Aorta (tissue), 5 donors: ENCODE measurements around the gene FAM9B. TPM values are rescaled to one million over a fixed set of nuclear protein-coding genes. Genes with fewer than 3 reads are reported as not detected.
A peak's percentile ranks its signal among the peaks of the same experiment; 100 is the strongest.
"Not testable (repeated sequence)": the region's sequence is repeated elsewhere in the genome, so short reads cannot be mapped to it uniquely, and the experiment has no call there.

Source experiments
- ATAC-seq: fragments of 200-7000 bp; cut with Tn5 transposase; one replicate; pipeline ENCODE4 v1.9.1; 2022; ENCODE audit warnings: moderate library complexity; ENCODE audit not compliant: low FRiP score
- DNase-seq, 2 donors: peaks; one replicate each; pipeline ENCODE4 v3.0.0-alpha.2; 2020
- H3K27ac ChIP-seq, 2 donors: one replicate each; pipeline ENCODE4 v1.5.1; 2013; ENCODE audit warnings: low read length in 2 of 2, mild to moderate bottlenecking in 2 of 2, moderate library complexity in 2 of 2, control low read depth in 1 of 2, inconsistent platforms in 1 of 2, low read depth in 1 of 2
- H3K27me3 ChIP-seq, 2 donors: one replicate each; pipeline ENCODE4 v1.6.1; 2013; ENCODE audit warnings: control low read depth in 1 of 2, low read length in 1 of 2, mild to moderate bottlenecking in 1 of 2, moderate library complexity in 1 of 2; ENCODE audit not compliant: insufficient read depth in 2 of 2, control insufficient read depth in 1 of 2
- H3K36me3 ChIP-seq, 2 donors: one replicate each; pipeline ENCODE4 v1.6.1; 2013; ENCODE audit warnings: control low read depth in 1 of 2, low read length in 1 of 2, mild to moderate bottlenecking in 1 of 2; ENCODE audit not compliant: insufficient read depth in 2 of 2, control insufficient read depth in 1 of 2
- H3K4me1 ChIP-seq, 2 donors: one replicate each; pipeline ENCODE4 v1.6.1; 2013; ENCODE audit warnings: low read length in 2 of 2, control low read depth in 1 of 2, mild to moderate bottlenecking in 1 of 2, moderate library complexity in 1 of 2; ENCODE audit not compliant: insufficient read depth in 2 of 2, control insufficient read depth in 1 of 2
- H3K4me3 ChIP-seq, 2 donors: one replicate each; pipeline ENCODE4 v1.5.1; 2013; ENCODE audit warnings: low read length in 2 of 2, control low read depth in 1 of 2, mild to moderate bottlenecking in 1 of 2
- H3K9me3 ChIP-seq: one replicate; pipeline ENCODE4 v1.6.1; 2013; ENCODE audit warnings: mild to moderate bottlenecking, low read length; ENCODE audit not compliant: control insufficient read depth
- WGBS, 2 donors: extraction: QIAGEN DNeasy Blood & Tissue Kit; methylation state at CpG; one replicate each; pipeline ENCODE4 v1.1.7; 2013; 5-methylcytosine and 5-hydroxymethylcytosine counted together
- intact Hi-C, 2 donors: fragments of 100-400 bp; cut with DNase I; formaldehyde crosslinking; loops; one replicate each; pipeline versions ENCODE4 v1.14.2 to v1.15.0; 2022
- polyA plus RNA-seq, 2 donors: library from polyadenylated mRNA; stranded (reverse); fragments of 200-250 nt; gene quantifications; one replicate each; pipeline ENCODE4 v1.2.3, GENCODE V29; 2013
- total RNA-seq, 2 donors: library from RNA; stranded (reverse); fragmentation: NEBNext Ultra II Directional; extraction: Animal tissue kit (Norgen Biotek cat#: 25700); gene quantifications; one replicate each; pipeline ENCODE4 v1.2.1, GENCODE V29; 2021
- donor health status: healthy with polysubstance abuse.
- donor health status: Bipolar disorder and iron deficiency.
- donor health status: DM: no; HTN: no; CAD: no.
- donor health status: DM: no; HTN: no; CAD: no.
- donor health status: DM: yes; HTN: yes; CAD: no.

The FAM9B gene
- total and polyA plus RNA-seq, 4 donors, result not detected

DNA sequence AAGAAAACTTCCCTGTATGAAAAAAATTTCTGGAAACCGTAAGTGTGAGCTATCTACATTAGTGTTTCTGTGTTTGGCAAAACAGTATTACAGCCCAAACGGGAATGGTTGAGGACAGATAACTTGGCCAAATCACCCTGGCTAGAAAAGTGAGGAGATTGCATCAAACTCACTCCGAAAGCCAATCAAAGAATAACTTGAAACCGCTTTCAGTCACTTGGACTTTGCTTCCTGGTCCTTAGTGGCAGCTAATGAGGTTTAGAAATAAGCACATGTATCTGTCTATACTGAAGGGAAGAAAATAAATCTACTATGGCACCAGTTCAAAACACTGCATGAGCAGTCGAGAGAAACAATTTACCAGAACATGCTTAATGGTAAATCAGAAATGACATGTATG is 15.6 kb downstream of the FAM9B start:
- H3K27me3 ChIP-seq, intact Hi-C loops, H3K27ac ChIP-seq, H3K36me3 ChIP-seq, DNase-seq, H3K4me1 ChIP-seq, H3K9me3 ChIP-seq, ATAC-seq, H3K4me3 ChIP-seq: not testable (repeated sequence)
- 6 to 27% methylated on average over 5 of the region's 5 CpGs for WGBS, 2 donors

DNA sequence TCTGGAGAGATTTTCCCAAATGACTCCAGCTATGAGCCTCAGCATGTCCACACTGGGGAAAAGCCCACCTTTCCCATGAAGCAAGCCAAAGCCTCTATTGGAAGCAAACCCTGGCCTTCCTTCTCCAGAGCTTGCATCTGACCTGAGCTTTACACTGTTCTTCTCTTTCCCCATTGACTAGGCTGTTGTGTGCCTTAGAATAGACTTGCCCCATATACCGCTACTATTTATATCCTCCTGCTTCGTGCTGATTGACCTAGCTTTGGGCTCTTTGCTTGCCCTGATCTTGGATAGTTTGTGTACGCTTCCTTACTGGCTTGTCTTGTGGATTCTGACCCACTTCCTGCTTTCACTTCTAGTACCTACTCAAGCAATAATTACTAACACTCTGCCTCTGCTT is 30.9 kb downstream of the FAM9B start:
- Histone ChIP-seq H3K36me3 (no peaks in the 10 kb centered on the region), H3K4me1 (peaks cover 0 to 3% of the 10 kb centered on the region in 2 donors), H3K27ac (no peak overlapping the region), H3K9me3 (no peaks in the 10 kb centered on the region), H3K27me3 (no peaks in the 10 kb centered on the region), H3K4me3 (no peak overlapping the region)
- DNase-seq, result no peak
- WGBS, 2 donors, result 58 to 59% methylated on average over 3 of the region's 3 CpGs
- intact Hi-C loops, result no loop called here
- ATAC-seq, result no peak

DNA sequence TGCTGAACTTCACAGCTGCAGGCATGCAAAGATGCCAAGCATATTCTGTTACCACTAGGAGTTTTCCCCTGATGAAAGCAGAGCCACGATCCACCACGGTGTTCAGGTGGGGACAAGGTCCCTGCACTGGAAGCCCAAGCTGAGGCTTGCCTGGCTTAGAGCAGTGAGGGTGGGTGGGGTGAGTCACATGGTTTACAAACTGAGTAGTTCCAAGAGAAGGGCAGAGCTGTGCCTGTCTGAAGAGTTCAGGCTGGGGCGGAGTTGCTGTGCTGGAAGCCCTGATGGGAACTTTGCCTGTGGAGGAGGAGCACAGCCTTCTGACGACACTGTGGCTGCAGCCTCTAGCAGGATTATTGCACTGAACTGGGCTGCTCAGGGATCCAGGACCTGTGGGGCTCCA is 45.5 kb downstream of the FAM9B start:
- Histone ChIP-seq H3K36me3 (no peaks in the 10 kb centered on the region), H3K4me3 (no peak overlapping the region), H3K27me3 (no peaks in the 10 kb centered on the region), H3K27ac (no peak overlapping the region), H3K4me1 (no peaks in the 10 kb centered on the region), H3K9me3 (no peaks in the 10 kb centered on the region)
- ATAC-seq (peak; percentile 79), DNase-seq (peak; percentile 65 to 73)
- intact Hi-C loops, result no loop called here
- 10 to 30% methylated on average over 4 of the region's 4 CpGs for WGBS, 2 donors

DNA sequence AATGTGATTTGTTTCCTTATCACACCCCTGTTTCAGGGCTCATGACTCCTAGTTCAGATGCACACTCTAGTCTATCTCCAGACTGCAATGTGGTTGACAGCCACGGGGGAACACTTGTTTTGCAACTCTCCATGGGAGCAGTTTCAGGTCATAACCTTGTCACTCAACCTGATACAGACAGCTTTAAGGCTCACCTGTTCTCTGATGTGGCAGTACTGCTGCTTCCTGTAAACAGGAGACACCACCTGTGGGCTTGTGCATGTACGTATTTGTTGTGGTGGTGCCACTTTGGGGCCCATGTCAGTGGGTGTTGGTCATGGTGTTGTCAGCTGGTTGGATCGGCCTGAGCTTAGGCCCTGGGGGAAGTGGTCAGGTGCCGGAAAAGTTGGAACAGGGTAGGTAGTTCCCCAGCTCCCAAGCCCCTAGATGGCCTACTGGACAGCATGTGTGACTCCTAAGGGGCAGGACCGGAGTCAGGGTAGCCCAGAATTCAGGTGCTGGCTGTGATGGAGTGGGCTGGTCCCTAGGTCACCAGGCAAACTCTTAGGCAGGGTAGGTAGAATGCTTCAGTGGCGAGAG is 46.2 kb downstream of the FAM9B start:
- intact Hi-C loops, result no loop called here
- H3K27ac ChIP-seq, result no peak overlapping the region
- 85 to 97% methylated on average over 6 of the region's 6 CpGs for WGBS, 2 donors
- H3K4me3 ChIP-seq, result no peak overlapping the region
- no peaks in the 10 kb centered on the region for H3K27me3 ChIP-seq
- no peaks in the 10 kb centered on the region for H3K9me3 ChIP-seq
- no peaks in the 10 kb centered on the region for H3K4me1 ChIP-seq
- no peak for DNase-seq
- ATAC-seq, result no peak
- no peaks in the 10 kb centered on the region for H3K36me3 ChIP-seq

DNA sequence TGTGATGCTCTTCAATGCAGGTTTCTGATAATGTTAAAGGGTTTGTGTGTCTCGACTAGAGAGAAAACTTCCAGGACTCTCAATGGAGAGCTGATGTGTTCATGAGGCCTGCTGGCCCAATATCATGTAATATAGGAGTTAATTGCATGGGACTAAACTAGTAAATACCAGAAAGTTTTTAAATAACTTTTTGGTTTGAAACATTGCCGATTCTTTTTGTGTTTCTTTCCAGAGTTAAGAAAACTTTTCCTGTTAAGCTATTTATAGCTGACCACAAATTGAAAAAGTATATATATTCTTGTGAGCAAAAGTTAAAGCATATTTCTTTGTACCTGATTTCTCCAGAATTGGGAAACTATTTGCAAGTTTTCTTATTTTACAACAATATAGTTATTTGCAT is 49.7 kb downstream of the FAM9B start:
- H3K36me3 ChIP-seq, result no peaks in the 10 kb centered on the region
- 10 to 22% methylated on average over 2 of the region's 2 CpGs for WGBS, 2 donors
- H3K27ac ChIP-seq, result no peak overlapping the region
- H3K9me3 ChIP-seq, result no peaks in the 10 kb centered on the region
- H3K27me3 ChIP-seq, result no peaks in the 10 kb centered on the region
- no peak overlapping the region for H3K4me3 ChIP-seq
- intact Hi-C loops, result no loop called here
- no peaks in the 10 kb centered on the region for H3K4me1 ChIP-seq
- ATAC-seq, result no peak
- DNase-seq, result no peak

DNA sequence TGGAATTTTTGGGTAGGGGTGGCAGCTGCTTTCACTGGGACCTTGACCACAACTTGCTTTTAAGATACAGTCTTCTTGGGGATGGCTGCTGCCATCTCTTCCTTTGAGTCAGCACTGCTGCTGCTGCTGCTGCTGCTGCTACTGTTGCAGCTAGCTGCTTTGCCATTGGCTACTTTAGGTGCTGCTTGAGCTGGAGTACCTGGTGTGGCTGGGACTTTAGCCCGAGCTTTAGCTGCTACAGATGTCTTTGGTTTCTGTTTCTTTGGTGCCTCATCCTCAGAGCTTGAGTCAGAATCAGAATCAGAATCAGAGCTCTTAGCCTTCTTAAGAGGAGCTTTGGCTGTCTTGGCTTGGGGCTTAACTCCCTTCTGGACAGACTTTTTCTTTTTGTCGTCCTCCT is 52.2 kb downstream of the FAM9B start:
- DNase-seq, result no peak
- no peaks in the 10 kb centered on the region for H3K27me3 ChIP-seq
- 57 to 81% methylated on average over 2 of the region's 2 CpGs for WGBS, 2 donors
- H3K4me3 ChIP-seq, result no peak overlapping the region
- no peaks in the 10 kb centered on the region for H3K9me3 ChIP-seq
- intact Hi-C loops, result no loop called here
- no peaks in the 10 kb centered on the region for H3K36me3 ChIP-seq
- no peak for ATAC-seq
- no peak overlapping the region for H3K27ac ChIP-seq
- no peaks in the 10 kb centered on the region for H3K4me1 ChIP-seq

DNA sequence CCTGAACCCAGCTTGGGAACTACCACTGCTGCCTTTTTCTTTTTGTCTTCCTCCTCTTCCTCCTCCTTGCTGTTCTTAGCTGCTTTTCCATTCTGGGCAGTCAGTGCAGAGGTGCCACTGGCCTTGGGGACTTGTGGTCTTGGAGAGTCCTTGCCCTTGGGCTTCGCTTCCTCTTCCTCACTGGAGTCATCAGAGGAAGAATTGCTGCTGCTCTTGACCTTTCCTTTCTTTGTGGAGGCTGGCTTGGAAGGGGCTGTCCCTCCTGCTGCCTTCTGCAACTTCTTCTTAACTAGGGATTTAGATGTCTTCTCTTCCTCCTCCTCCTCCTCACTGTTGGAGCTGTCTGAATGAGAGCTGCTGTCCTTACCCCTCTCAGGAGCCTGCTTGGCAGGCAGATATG is 53.2 kb downstream of the FAM9B start:
- no peak overlapping the region for H3K4me3 ChIP-seq
- intact Hi-C loops, result no loop called here
- no peaks in the 10 kb centered on the region for H3K36me3 ChIP-seq
- no peak overlapping the region for H3K27ac ChIP-seq
- no peaks in the 10 kb centered on the region for H3K4me1 ChIP-seq
- H3K27me3 ChIP-seq, result no peaks in the 10 kb centered on the region
- no peak for ATAC-seq
- H3K9me3 ChIP-seq, result no peaks in the 10 kb centered on the region
- 86 to 97% methylated on average over 1 of the region's 1 CpG for WGBS, 2 donors
- DNase-seq, result no peak

Other genes starting within 250 kb of the FAM9B start
- gene FAM9A, start 232.7 kb downstream of the FAM9B start, total RNA-seq, result not detected
- not detected for gene FAM9A, start 232.7 kb downstream of the FAM9B start, polyA plus RNA-seq